ENCODE measurements around the gene GPR82.

GRCh38 chrX:41711021-41711667, 12.8 kb upstream of the GPR82 start:
- no peak for TF ChIP-seq CTCF (IDR thresholded peaks at IDR 0.05 in 2 of 3, conservative IDR thresholded peaks at IDR 0.05 in 1 of 3; ENCODE audit: borderline replicate concordance in 1 of 3, insufficient read depth in 1 of 3, low read depth in 2 of 3, low read length in 2 of 3)
- TF ChIP-seq EZH2 (IDR thresholded peaks at IDR 0.05): no peak
- TF ChIP-seq POLR2AphosphoS5 (IDR thresholded peaks at IDR 0.05; ENCODE audit: low read depth, low read length): no peak
- no peak for TF ChIP-seq RAD21 (IDR thresholded peaks at IDR 0.05; ENCODE audit: low read depth)
